ENCODE measurements around the gene PBX2.
A peak's percentile ranks its signal among the peaks of the same experiment; 100 is the strongest.

Gene PBX2

GRCh38 chr6:32170294-32170693 lies 19.7 kb downstream of the PBX2 start:
- DNase-seq (ENCODE audit: low read depth): no peak

- no peak for DNase-seq (ENCODE audit: low read depth)
Observed at GRCh38 chr6:32168807-32169591, 21.0 kb downstream of the PBX2 start.

GRCh38 chr6:32168350-32168749 lies 21.7 kb downstream of the PBX2 start:
- DNase-seq (ENCODE audit: low read depth): no peak

- no peak for DNase-seq (ENCODE audit: low read depth)
Observed at GRCh38 chr6:32167761-32168262, 22.2 kb downstream of the PBX2 start.

GRCh38 chr6:32167154-32167760 lies 22.7 kb downstream of the PBX2 start:
- DNase-seq (ENCODE audit: low read depth): no peak

- DNase-seq (ENCODE audit: low read depth): no peak
Observed at GRCh38 chr6:32166411-32167061, 23.5 kb downstream of the PBX2 start.

GRCh38 chr6:32164295-32164694 lies 25.7 kb downstream of the PBX2 start, which contains the start of gene EGFL8:
EGFL8 (plus strand) TSS chr6:32164595; CDS start chr6:32166166, 1,571 bp downstream.
- DNase-seq (ENCODE audit: low read depth): no peak

- no peak for DNase-seq (ENCODE audit: low read depth)
Observed at GRCh38 chr6:32163559-32164258, 26.3 kb downstream of the PBX2 start.

GRCh38 chr6:32158052-32158451 lies 31.9 kb downstream of the PBX2 start:
- DNase-seq (ENCODE audit: low read depth): no peak

- no peak for DNase-seq (ENCODE audit: low read depth)
Observed at GRCh38 chr6:32156891-32157290, 33.1 kb downstream of the PBX2 start.

- DNase-seq (ENCODE audit: low read depth): peak; percentile 37
Observed at GRCh38 chr6:32154514-32155161, 35.4 kb downstream of the PBX2 start.

GRCh38 chr6:32153564-32154513 lies 36.2 kb downstream of the PBX2 start, which contains the start of gene PPT2:
PPT2 (plus strand) TSS chr6:32154141; CDS start chr6:32154595, 454 bp downstream.
- DNase-seq (ENCODE audit: low read depth): peak; percentile 58

GRCh38 chr6:32152769-32153563 lies 37.0 kb downstream of the PBX2 start:
- DNase-seq (ENCODE audit: low read depth): no peak

- no peak for DNase-seq (ENCODE audit: low read depth)
Observed at GRCh38 chr6:32151863-32152768, 37.9 kb downstream of the PBX2 start, which contains the start of gene PRRT1. PRRT1 (minus strand) TSS chr6:32151939; CDS start chr6:32151827, 112 bp downstream.

- DNase-seq (ENCODE audit: low read depth): no peak
Observed at GRCh38 chr6:32151181-32151862, 38.7 kb downstream of the PBX2 start.

GRCh38 chr6:32149932-32150870 lies 39.8 kb downstream of the PBX2 start:
- no peak for DNase-seq (ENCODE audit: low read depth)

Measured in stimulated activated CD8-positive, alpha-beta memory T cell treated with anti-CD3 and anti-CD28 coated beads, Interleukin-15, amount 100 ng/mL, for 1 hour (primary cell).